Thoracic aorta (tissue), 2 donors: Measurements from ENCODE around the gene STUM. TPM values are rescaled to one million over a fixed set of nuclear protein-coding genes. Genes with fewer than 3 reads are reported as not detected.

Source experiments
- ATAC-seq: fragments of 150-250 bp; one replicate; pipeline ENCODE4 v1.8.0; 2017; ENCODE audit warnings: low read depth; ENCODE audit not compliant: insufficient number of reproducible peaks, low FRiP score
- DNase-seq: peaks from one replicate; pipeline ENCODE4 v3.0.0-alpha.2; 2020; ENCODE audit warnings: low spot score
- H3K27ac ChIP-seq, 2 donors: fragments of 200-600 bp; sonication (generic); 1 replicate in 1 of 2; 2 replicates in 1 of 2; pipeline ENCODE4 v1.5.1; 2016; ENCODE audit warnings: mild to moderate bottlenecking in 2 of 2, moderate library complexity in 2 of 2
- H3K27me3 ChIP-seq: fragments of 200-600 bp; sonication (generic); replicated peaks from 2 replicates; pipeline ENCODE4 v1.6.0; 2016; ENCODE audit warnings: mild to moderate bottlenecking; ENCODE audit not compliant: insufficient read depth
- H3K36me3 ChIP-seq: fragments of 200-600 bp; sonication (generic); one replicate; pipeline ENCODE4 v1.5.1; 2016
- H3K4me1 ChIP-seq, 2 donors: fragments of 200-600 bp; sonication (generic); 1 replicate in 1 of 2; 2 replicates in 1 of 2; pipeline versions ENCODE4 v1.5.1 to v1.6.0; 2016; ENCODE audit warnings: low read depth in 2 of 2, mild to moderate bottlenecking in 1 of 2; ENCODE audit not compliant: control insufficient read depth in 1 of 2
- H3K4me3 ChIP-seq: fragments of 200-600 bp; sonication (generic); 2 replicates; pipeline ENCODE4 v1.5.1; 2016; ENCODE audit warnings: mild to moderate bottlenecking
- H3K9me3 ChIP-seq: fragments of 200-600 bp; sonication (generic); 2 replicates; pipeline ENCODE4 v1.5.1; 2016
- total RNA-seq, 2 donors: library from RNA; depleted of rRNA; stranded (reverse); fragments of >200 nt; gene quantifications; one replicate each; pipeline versions ENCODE4 v1.1.0 to v1.2.3, GENCODE V29; 2016
- TF ChIP-seq, protein P1 (sequence below): fragments of 200-600 bp; sonication (generic); IDR thresholded peaks from one replicate; pipeline ENCODE4 v1.5.1; 2019; ENCODE audit warnings: antibody characterized with exemption

STUM gene
- total RNA-seq, 2 donors from 2014 or later = 0.41 to 1.6 TPM

DNA sequence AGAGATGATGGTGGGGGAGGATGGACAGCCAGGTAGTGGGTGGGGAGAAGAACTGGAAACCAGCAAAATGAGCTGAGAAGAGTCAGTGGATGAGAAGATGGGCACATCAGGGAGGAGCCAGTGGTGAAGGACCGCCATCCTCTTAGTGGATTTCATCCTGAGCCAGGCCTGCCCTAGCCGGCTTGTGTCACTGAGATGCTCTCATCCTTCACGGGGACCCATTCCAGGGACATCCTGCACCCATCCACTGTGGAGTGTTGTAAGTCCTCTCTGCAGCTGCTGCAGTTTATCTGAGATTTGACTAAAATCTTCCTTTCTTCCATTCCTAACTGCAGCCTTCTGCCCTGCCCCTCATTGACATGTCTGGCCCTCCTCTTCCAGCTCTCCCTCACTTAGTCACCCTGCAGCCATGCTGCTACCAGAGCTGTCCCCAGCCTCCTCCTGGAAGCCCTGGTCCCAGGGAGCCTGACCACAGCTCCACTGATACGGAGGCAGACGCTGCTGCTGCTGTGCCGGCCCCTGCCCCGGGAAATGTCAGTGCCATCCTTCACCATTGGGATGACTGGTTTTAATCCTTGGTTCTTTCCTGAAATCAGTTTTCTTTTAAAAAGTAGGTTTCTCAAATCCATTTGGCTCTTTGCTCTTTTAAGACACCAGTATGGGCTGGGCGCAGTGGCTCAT, 33.2 kb downstream of the STUM start:
- H3K9me3 ChIP-seq = no peaks in the 10 kb centered on the region
- TF ChIP-seq, protein P1, sequence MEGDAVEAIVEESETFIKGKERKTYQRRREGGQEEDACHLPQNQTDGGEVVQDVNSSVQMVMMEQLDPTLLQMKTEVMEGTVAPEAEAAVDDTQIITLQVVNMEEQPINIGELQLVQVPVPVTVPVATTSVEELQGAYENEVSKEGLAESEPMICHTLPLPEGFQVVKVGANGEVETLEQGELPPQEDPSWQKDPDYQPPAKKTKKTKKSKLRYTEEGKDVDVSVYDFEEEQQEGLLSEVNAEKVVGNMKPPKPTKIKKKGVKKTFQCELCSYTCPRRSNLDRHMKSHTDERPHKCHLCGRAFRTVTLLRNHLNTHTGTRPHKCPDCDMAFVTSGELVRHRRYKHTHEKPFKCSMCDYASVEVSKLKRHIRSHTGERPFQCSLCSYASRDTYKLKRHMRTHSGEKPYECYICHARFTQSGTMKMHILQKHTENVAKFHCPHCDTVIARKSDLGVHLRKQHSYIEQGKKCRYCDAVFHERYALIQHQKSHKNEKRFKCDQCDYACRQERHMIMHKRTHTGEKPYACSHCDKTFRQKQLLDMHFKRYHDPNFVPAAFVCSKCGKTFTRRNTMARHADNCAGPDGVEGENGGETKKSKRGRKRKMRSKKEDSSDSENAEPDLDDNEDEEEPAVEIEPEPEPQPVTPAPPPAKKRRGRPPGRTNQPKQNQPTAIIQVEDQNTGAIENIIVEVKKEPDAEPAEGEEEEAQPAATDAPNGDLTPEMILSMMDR = no peak
- no peaks in the 10 kb centered on the region for H3K4me1 ChIP-seq
- no peak overlapping the region for H3K4me3 ChIP-seq
- no peaks in the 10 kb centered on the region for H3K27me3 ChIP-seq
- DNase-seq (no peak), ATAC-seq (no peak)
- H3K36me3 ChIP-seq = no peaks in the 10 kb centered on the region
- H3K27ac ChIP-seq = no peak overlapping the region

DNA sequence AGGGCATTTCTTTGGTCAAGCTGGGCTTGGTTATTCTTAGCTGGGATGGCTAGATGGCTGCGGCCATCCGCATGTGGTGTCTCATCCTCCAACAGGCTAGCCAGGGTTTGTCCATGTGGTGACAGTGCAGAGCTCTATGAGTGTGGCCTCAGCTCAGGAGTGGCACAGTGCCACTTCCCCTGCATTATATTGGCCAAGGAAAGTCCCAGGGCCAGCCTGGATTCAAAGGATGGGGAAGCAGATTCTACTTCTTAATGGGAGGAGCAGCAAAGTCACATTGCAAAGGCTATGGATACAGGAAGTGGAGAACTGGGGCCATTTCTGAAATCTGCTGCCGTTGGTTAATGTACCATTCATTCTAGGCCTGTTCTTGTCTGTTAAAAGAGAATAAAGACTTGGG, 34.4 kb downstream of the STUM start:
- DNase-seq (no peak), ATAC-seq (no peak)
- H3K9me3 ChIP-seq = no peaks in the 10 kb centered on the region
- TF ChIP-seq, protein P1 = no peak
- H3K27ac ChIP-seq = no peak overlapping the region
- no peaks in the 10 kb centered on the region for H3K36me3 ChIP-seq
- H3K4me3 ChIP-seq = no peak overlapping the region
- no peaks in the 10 kb centered on the region for H3K4me1 ChIP-seq
- H3K27me3 ChIP-seq = no peaks in the 10 kb centered on the region

DNA sequence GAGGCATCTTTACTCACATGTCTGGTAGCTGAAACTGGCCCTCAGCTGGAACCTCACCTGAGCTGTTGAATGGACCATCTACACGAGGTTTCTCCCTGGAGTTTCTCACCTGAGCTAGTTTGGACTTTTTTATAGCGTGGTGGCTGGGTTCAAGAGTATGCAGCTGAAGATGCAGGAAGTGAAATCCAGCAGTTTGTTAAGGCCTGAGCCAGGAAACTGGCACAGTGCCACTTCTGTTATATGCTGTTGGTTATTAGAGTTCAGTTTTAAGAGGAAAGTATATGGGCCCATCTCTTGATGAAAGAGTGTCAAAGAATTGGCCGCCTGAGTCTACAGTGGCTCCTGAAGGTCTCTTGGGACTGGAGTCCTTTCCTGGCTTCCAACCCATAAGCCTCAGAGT, 35.6 kb downstream of the STUM start:
- no peak for ATAC-seq
- TF ChIP-seq, protein P1 = no peak
- no peaks in the 10 kb centered on the region for H3K9me3 ChIP-seq
- no peak overlapping the region for H3K4me3 ChIP-seq
- H3K27ac ChIP-seq = no peak overlapping the region
- no peaks in the 10 kb centered on the region for H3K36me3 ChIP-seq
- no peak for DNase-seq
- no peaks in the 10 kb centered on the region for H3K27me3 ChIP-seq
- peaks cover 0 to 11% of the 10 kb centered on the region in 2 donors for H3K4me1 ChIP-seq

DNA sequence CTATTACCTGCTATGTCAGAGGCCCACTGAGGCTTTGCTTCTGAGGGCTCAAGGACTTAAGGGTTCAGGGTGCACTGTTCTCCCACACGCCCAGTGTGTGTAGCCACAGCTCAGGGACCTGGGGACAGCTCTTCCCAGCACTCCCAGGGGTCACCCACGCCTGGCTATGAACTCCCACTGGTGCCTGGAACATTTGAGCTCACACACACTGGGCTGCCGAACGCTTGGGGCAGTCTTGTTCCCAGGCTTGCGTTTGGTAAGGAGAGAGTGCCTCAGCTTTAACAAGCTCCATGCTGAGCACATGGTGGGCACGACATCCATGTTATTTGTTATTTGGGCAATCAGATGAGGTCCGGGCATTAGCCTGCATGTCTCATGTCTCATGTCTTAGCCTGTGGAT, 37.6 kb downstream of the STUM start:
- Histone ChIP-seq H3K27me3 (no peaks in the 10 kb centered on the region), H3K36me3 (no peaks in the 10 kb centered on the region), H3K4me3 (no peak overlapping the region), H3K27ac (no peak overlapping the region), H3K9me3 (no peaks in the 10 kb centered on the region), H3K4me1 (peaks cover 0 to 13% of the 10 kb centered on the region in 2 donors)
- TF ChIP-seq, protein P1 = no peak
- ATAC-seq = no peak
- DNase-seq = no peak

DNA sequence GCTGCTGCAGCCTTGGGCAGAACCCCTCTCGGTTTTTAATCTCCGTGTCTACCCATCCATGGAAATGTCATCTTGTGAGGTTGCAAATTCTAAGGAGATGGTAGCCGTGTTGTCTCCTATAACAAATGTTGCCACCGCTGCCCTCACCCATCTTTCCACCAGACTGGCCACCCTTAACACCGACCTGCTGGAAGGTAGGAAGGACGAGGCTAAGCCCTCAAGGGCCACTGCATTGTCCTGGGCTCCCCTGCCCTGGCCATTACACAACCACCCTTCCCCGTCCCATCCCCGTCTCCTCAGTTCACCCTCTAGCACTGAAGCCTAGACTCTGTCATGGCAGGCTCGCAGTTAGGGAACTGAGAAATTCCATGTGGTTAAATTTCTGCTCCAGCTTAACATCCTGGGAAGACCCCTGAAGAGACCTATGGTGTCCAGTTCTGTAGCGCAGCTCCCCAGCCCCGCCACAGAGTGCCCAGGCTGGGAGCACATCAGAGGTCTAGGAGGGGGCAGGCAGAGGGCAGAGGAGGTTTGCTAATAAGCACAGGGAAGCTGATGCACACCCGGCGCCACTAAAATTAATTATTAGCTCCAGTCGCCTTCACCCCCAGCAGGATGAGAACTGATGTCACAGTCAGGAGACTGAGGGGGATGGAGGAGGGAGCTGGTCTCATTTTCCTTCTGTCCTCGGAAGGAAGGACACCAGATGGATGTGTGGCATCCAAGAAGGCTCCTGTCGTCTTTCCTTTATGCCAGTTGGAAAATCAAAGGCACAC, 38.3 kb downstream of the STUM start:
- H3K27me3 ChIP-seq = no peaks in the 10 kb centered on the region
- H3K4me3 ChIP-seq = no peak overlapping the region
- H3K9me3 ChIP-seq = no peaks in the 10 kb centered on the region
- TF ChIP-seq, protein P1 = no peak
- ATAC-seq (no peak), DNase-seq (no peak)
- no peaks in the 10 kb centered on the region for H3K36me3 ChIP-seq
- peaks cover 0 to 13% of the 10 kb centered on the region in 2 donors for H3K4me1 ChIP-seq
- no peak overlapping the region for H3K27ac ChIP-seq
